Measurements from ENCODE around the gene PNCK.

- TF ChIP-seq EZH2 (optimal IDR thresholded peaks at IDR 0.05; ENCODE audit: low read depth, low read length) (no peak), CTCF (IDR thresholded peaks at IDR 0.05; ENCODE audit: low read length) (no peak)
Measured at GRCh38 chrX:153638041-153638371, 35.6 kb downstream of the PNCK start.
